ENCODE results near the gene OR51G2. TPM values are rescaled to one million over a fixed set of nuclear protein-coding genes. Genes with fewer than 3 reads are reported as not detected.

Gene OR51G2
- total RNA-seq, 1 experiment from 2014 or later: not detected

- H3K27ac Mint-ChIP-seq: no peak overlapping the region
- ATAC-seq: no peak
- TF ChIP-seq FOXJ3 (CRISPR knock-in tag; IDR thresholded peaks at IDR 0.05; ENCODE audit: borderline replicate concordance): no peak
- TF ChIP-seq ZNF396 (CRISPR knock-in tag; IDR thresholded peaks at IDR 0.05; ENCODE audit: borderline replicate concordance): no peak
- no peak for TF ChIP-seq ZBTB43 (CRISPR knock-in tag; IDR thresholded peaks at IDR 0.05)
- TF ChIP-seq E2F1 (CRISPR knock-in tag; IDR thresholded peaks at IDR 0.05): no peak
- no peak for TF ChIP-seq ZNF512 (CRISPR knock-in tag; IDR thresholded peaks at IDR 0.05; ENCODE audit: borderline replicate concordance)
- TF ChIP-seq ATF2 (CRISPR knock-in tag; IDR thresholded peaks at IDR 0.05; ENCODE audit: borderline replicate concordance, low read depth): no peak
- ChIA-PET CTCF (no interaction called here), POLR2A (no interaction called here)
- no peaks in the 10 kb centered on the region for H3K4me1 Mint-ChIP-seq
- DNase-seq (ENCODE audit: low spot score): no peak
- H3K36me3 Mint-ChIP-seq: no peaks in the 10 kb centered on the region
- H3K4me3 Mint-ChIP-seq: no peak overlapping the region
- peaks cover 5% of the 10 kb centered on the region; the same call in 1 of the 2 replicates for H3K27me3 Mint-ChIP-seq (ENCODE audit: low read depth)
- no peaks in the 10 kb centered on the region for H3K9me3 Mint-ChIP-seq
Observed at GRCh38 chr11:4936745-4937144, 17.6 kb upstream of the OR51G2 start.

GRCh38 chr11:4932751-4933150, 13.6 kb upstream of the OR51G2 start:
- ATAC-seq (no peak), DNase-seq (ENCODE audit: low spot score) (no peak)
- POLR2A ChIA-PET: no interaction called here
- no peaks in the 10 kb centered on the region for H3K36me3 Mint-ChIP-seq
- peaks cover 3% of the 10 kb centered on the region; the same call in 1 of the 2 replicates for H3K27me3 Mint-ChIP-seq (ENCODE audit: low read depth)
- H3K4me1 Mint-ChIP-seq: no peaks in the 10 kb centered on the region
- no peak for TF ChIP-seq ZNF396 (CRISPR knock-in tag; IDR thresholded peaks at IDR 0.05; ENCODE audit: borderline replicate concordance)
- TF ChIP-seq ZNF219 (CRISPR knock-in tag; IDR thresholded peaks at IDR 0.05; ENCODE audit: borderline replicate concordance): no peak
- TF ChIP-seq ZNF263 (CRISPR knock-in tag; IDR thresholded peaks at IDR 0.05; ENCODE audit: low read depth): no peak
- TF ChIP-seq ZSCAN18 (CRISPR knock-in tag; IDR thresholded peaks at IDR 0.05): no peak
- no peak for TF ChIP-seq GTF2I (CRISPR knock-in tag; conservative IDR thresholded peaks at IDR 0.05)
- TF ChIP-seq AR (CRISPR knock-in tag; IDR thresholded peaks at IDR 0.05): no peak
- TF ChIP-seq FOXP1 (CRISPR knock-in tag; IDR thresholded peaks at IDR 0.05; ENCODE audit: borderline replicate concordance): no peak
- TF ChIP-seq CBFB (CRISPR knock-in tag; IDR thresholded peaks at IDR 0.05; ENCODE audit: low read depth): no peak
- no peak for TF ChIP-seq ZMAT4 (CRISPR knock-in tag; IDR thresholded peaks at IDR 0.05)
- no peak for TF ChIP-seq FOXP4 (CRISPR knock-in tag; IDR thresholded peaks at IDR 0.05)
- H3K9me3 Mint-ChIP-seq: no peaks in the 10 kb centered on the region
- no peak overlapping the region for H3K4me3 Mint-ChIP-seq
- no peak overlapping the region for H3K27ac Mint-ChIP-seq
- CTCF ChIA-PET: interaction anchor here (2.1 kb wide), 1 partner anchor 296 kb away, joined by 4 read pairs; the partner anchor contains the start of gene OR51D1

All from WTC11 (cell line).